Aorta (tissue), 5 donors: Measurements from ENCODE around the gene FBXO10. TPM values are rescaled to one million over a fixed set of nuclear protein-coding genes. Genes with fewer than 3 reads are reported as not detected.

Experiments used
- ATAC-seq: fragments of 200-7000 bp; cut with Tn5 transposase; one replicate; pipeline ENCODE4 v1.9.1; 2022; ENCODE audit warnings: moderate library complexity; ENCODE audit not compliant: low FRiP score
- DNase-seq, 2 donors: peaks; one replicate each; pipeline ENCODE4 v3.0.0-alpha.2; 2020
- H3K27ac ChIP-seq, 2 donors: one replicate each; pipeline ENCODE4 v1.5.1; 2013; ENCODE audit warnings: low read length in 2 of 2, mild to moderate bottlenecking in 2 of 2, moderate library complexity in 2 of 2, control low read depth in 1 of 2, inconsistent platforms in 1 of 2, low read depth in 1 of 2
- H3K27me3 ChIP-seq, 2 donors: one replicate each; pipeline ENCODE4 v1.6.1; 2013; ENCODE audit warnings: control low read depth in 1 of 2, low read length in 1 of 2, mild to moderate bottlenecking in 1 of 2, moderate library complexity in 1 of 2; ENCODE audit not compliant: insufficient read depth in 2 of 2, control insufficient read depth in 1 of 2
- H3K36me3 ChIP-seq, 2 donors: one replicate each; pipeline ENCODE4 v1.6.1; 2013; ENCODE audit warnings: control low read depth in 1 of 2, low read length in 1 of 2, mild to moderate bottlenecking in 1 of 2; ENCODE audit not compliant: insufficient read depth in 2 of 2, control insufficient read depth in 1 of 2
- H3K4me1 ChIP-seq, 2 donors: one replicate each; pipeline ENCODE4 v1.6.1; 2013; ENCODE audit warnings: low read length in 2 of 2, control low read depth in 1 of 2, mild to moderate bottlenecking in 1 of 2, moderate library complexity in 1 of 2; ENCODE audit not compliant: insufficient read depth in 2 of 2, control insufficient read depth in 1 of 2
- H3K4me3 ChIP-seq, 2 donors: one replicate each; pipeline ENCODE4 v1.5.1; 2013; ENCODE audit warnings: low read length in 2 of 2, control low read depth in 1 of 2, mild to moderate bottlenecking in 1 of 2
- H3K9me3 ChIP-seq: one replicate; pipeline ENCODE4 v1.6.1; 2013; ENCODE audit warnings: mild to moderate bottlenecking, low read length; ENCODE audit not compliant: control insufficient read depth
- WGBS, 2 donors: extraction: QIAGEN DNeasy Blood & Tissue Kit; methylation state at CpG; one replicate each; pipeline ENCODE4 v1.1.7; 2013; 5-methylcytosine and 5-hydroxymethylcytosine counted together
- intact Hi-C, 2 donors: fragments of 100-400 bp; cut with DNase I; formaldehyde crosslinking; loops; one replicate each; pipeline versions ENCODE4 v1.14.2 to v1.15.0; 2022
- polyA plus RNA-seq, 2 donors: library from polyadenylated mRNA; stranded (reverse); fragments of 200-250 nt; gene quantifications; one replicate each; pipeline ENCODE4 v1.2.3, GENCODE V29; 2013
- total RNA-seq, 2 donors: library from RNA; stranded (reverse); fragmentation: NEBNext Ultra II Directional; extraction: Animal tissue kit (Norgen Biotek cat#: 25700); gene quantifications; one replicate each; pipeline ENCODE4 v1.2.1, GENCODE V29; 2021
- donor health status: healthy with polysubstance abuse.
- donor health status: Bipolar disorder and iron deficiency.
- donor health status: DM: no; HTN: no; CAD: no.
- donor health status: DM: no; HTN: no; CAD: no.
- donor health status: DM: yes; HTN: yes; CAD: no.

The FBXO10 gene
- total and polyA plus RNA-seq, 4 donors = 0.38 to 7.8 (median 6.8) TPM

DNA sequence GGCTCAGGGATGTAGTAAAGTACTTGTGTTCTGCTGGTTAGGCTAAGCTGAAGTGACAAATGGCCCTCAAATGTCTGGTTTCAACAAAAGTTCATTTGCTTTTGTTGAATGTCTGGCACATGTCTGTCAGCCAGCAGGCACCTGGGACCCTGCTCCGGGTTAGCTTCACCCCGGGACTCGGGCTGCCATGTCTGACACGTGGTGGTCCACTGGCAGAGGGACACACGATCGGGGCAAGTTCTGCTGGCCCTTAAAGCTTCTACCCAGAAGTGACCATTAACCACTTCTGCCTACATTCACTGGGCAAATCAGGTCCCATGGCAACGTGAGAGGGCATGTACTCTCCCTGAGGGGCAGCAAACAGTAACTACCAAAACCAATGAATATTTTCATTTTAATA, 66.6 kb downstream of the FBXO10 start:
- no peak overlapping the region for H3K27ac ChIP-seq
- WGBS, 2 donors = 81 to 84% methylated on average over 7 of the region's 7 CpGs
- peak in 1 of 2 donors; percentile 51 for DNase-seq
- no peaks in the 10 kb centered on the region for H3K9me3 ChIP-seq
- no peak overlapping the region for H3K4me3 ChIP-seq
- H3K36me3 ChIP-seq = peaks cover 0 to 3% of the 10 kb centered on the region in 2 donors
- H3K4me1 ChIP-seq = no peaks in the 10 kb centered on the region
- intact Hi-C loops = no loop called here
- no peaks in the 10 kb centered on the region for H3K27me3 ChIP-seq
- ATAC-seq = no peak

- Histone ChIP-seq H3K36me3 (peaks cover 0 to 4% of the 10 kb centered on the region in 2 donors), H3K4me1 (no peaks in the 10 kb centered on the region), H3K9me3 (no peaks in the 10 kb centered on the region), H3K27ac (no peak overlapping the region), H3K4me3 (no peak overlapping the region), H3K27me3 (no peaks in the 10 kb centered on the region)
- intact Hi-C loops = no loop called here
- ATAC-seq (no peak), DNase-seq (peak in 1 of 2 donors; percentile 32)
- WGBS, 2 donors = 86 to 88% methylated on average over 3 of the region's 3 CpGs
Observed at GRCh38 chr9:37508834-37509206, 67.4 kb downstream of the FBXO10 start.

DNA sequence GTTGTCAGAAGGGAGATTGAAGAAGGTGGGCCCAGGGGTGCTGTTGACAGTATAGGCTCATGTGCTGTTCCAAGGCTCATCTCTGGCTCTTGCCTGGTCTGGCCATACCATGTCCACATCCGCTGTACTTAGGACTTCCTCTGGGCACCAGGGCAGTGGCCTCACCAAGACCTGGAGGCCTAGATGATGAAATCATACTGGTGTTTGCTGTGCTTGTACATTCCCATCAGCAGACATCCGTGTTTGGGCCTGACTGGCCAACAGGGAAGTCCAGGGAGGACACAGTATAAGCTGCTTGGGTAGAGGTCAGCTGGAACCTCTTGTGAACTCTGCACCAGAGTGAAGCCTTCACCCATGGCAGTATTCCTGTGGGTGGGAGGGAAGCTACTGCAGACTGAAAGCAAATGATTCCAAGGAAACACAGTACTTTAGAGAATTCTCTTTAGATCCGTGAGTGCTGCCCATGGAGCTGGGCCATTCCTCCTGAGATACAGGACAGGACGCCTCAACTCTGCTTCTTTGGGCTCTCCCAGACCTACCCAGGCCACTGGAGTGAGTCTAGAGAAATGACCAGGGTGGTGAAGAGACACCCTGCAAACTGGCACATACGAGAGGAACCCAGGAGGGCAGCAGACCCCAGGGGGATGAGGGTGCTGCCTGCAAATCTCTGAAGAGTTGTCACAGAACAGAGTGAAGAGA, 67.9 kb downstream of the FBXO10 start:
- no peaks in the 10 kb centered on the region for H3K27me3 ChIP-seq
- H3K36me3 ChIP-seq = peaks cover 0 to 5% of the 10 kb centered on the region in 2 donors
- WGBS, 2 donors = 82 to 87% methylated on average over 5 of the region's 5 CpGs
- ATAC-seq (no peak), DNase-seq (peak in 1 of 2 donors; percentile 39)
- H3K27ac ChIP-seq = no peak overlapping the region
- no peaks in the 10 kb centered on the region for H3K9me3 ChIP-seq
- H3K4me3 ChIP-seq = no peak overlapping the region
- H3K4me1 ChIP-seq = no peaks in the 10 kb centered on the region
- intact Hi-C loops = no loop called here

DNA sequence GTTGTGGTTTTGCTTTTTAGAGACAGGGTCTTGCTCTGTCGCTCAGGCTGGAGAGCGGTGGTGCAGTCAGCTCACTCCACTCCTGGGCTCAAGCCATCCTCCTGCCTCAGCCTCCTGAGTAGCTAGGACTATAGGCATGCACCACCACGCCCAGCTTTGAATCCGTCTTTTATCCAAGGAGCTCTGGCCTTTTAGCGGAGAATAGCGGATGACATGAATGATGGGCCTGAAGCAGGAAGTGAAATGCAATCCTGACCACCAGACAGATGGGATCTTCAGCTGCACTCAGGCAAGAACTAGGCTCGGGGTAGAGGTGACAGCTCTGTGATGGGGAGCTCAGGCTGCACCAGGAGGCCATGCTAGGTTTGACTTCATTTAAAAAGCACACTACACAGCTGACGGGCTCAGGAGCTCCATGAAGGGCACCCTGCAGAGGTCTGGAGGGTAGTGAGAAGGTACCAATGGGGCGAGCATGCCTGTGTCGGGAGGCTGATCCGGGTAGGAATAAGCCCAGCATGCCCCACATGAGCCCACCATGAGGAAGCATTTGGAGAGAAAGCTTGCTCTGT, 68.5 kb downstream of the FBXO10 start:
- no peak for DNase-seq
- Histone ChIP-seq H3K36me3 (peaks cover 0 to 5% of the 10 kb centered on the region in 2 donors), H3K4me3 (no peak overlapping the region), H3K4me1 (no peaks in the 10 kb centered on the region), H3K27me3 (no peaks in the 10 kb centered on the region), H3K27ac (no peak overlapping the region), H3K9me3 (no peaks in the 10 kb centered on the region)
- no peak for ATAC-seq
- intact Hi-C loops = no loop called here
- 91 to 92% methylated on average over 11 of the region's 11 CpGs for WGBS, 2 donors

- intact Hi-C loops = no loop called here
- H3K27me3 ChIP-seq = no peaks in the 10 kb centered on the region
- H3K9me3 ChIP-seq = no peaks in the 10 kb centered on the region
- no peak overlapping the region for H3K27ac ChIP-seq
- DNase-seq = no peak
- peaks cover 4 to 13% of the 10 kb centered on the region in 2 donors for H3K36me3 ChIP-seq
- no peak for ATAC-seq
- 88 to 91% methylated on average over 5 of the region's 5 CpGs for WGBS, 2 donors
- H3K4me3 ChIP-seq = no peak overlapping the region
- no peaks in the 10 kb centered on the region for H3K4me1 ChIP-seq
Observed at GRCh38 chr9:37504605-37505004, 71.6 kb downstream of the FBXO10 start.

DNA sequence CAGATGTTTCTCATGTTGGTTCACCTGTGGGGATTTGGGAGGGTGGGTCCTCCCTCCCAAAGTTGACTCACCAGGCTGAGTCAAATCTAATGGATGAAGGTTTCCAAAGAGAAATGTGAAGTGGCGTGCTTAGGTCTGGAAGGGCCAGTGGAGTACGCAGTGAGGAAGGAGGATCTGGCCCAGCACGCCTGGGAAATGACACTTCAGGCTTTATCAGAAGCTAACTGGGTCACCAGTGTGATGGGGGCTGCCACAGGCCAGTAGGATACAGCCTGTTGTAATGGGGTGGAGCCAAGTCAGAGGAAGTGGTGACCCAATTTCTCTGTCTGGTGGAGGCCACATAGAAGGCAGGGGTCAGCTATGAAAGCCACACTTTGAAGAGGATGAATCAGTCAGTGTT, 72.4 kb downstream of the FBXO10 start:
- Histone ChIP-seq H3K4me1 (no peaks in the 10 kb centered on the region), H3K27me3 (no peaks in the 10 kb centered on the region), H3K36me3 (peaks cover 4 to 13% of the 10 kb centered on the region in 2 donors), H3K4me3 (no peak overlapping the region), H3K27ac (no peak overlapping the region), H3K9me3 (no peaks in the 10 kb centered on the region)
- ATAC-seq (no peak), DNase-seq (peak in 1 of 2 donors; percentile 41)
- intact Hi-C loops = no loop called here
- 92 to 96% methylated on average over 3 of the region's 3 CpGs for WGBS, 2 donors

DNA sequence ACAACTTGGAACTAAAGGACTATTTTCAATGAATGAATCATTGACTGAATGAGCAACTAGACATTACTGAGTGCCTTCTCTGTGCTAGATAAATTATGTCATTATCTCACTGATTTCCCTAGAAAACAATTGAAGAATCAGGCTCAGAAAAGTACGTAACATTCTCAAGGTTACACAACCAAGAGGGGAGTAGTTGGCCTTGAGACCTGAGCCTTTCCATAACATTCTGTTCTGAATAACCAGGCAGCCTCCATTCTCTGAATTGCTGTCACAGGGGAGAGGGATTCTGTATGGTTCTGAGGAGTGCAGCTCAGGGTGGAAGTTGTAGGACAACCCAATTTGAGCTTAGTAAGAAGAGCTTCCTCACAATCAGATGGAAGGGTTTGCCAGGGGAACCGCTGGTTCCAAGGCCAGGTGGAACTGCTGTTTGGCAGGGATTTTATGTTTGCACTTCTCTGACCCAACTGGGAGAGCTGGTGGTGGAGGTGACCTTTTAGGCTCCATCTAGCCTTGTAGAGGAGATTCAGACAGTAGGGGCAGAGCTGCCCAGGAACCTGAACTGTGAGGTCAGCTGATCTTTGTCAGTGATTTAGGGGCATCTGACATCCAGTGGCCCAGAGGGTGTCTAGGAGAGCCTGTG, 74.1 kb downstream of the FBXO10 start:
- ATAC-seq = no peak
- intact Hi-C loops = no loop called here
- Histone ChIP-seq H3K27ac (no peak overlapping the region), H3K36me3 (peaks cover 4 to 13% of the 10 kb centered on the region in 2 donors), H3K9me3 (no peaks in the 10 kb centered on the region), H3K4me1 (no peaks in the 10 kb centered on the region), H3K27me3 (no peaks in the 10 kb centered on the region), H3K4me3 (no peak overlapping the region)
- 71 to 95% methylated on average over 2 of the region's 2 CpGs for WGBS, 2 donors
- DNase-seq = peak in 1 of 2 donors; percentile 22

GRCh38 chr9:37499297-37499696, 76.9 kb downstream of the FBXO10 start:
- Histone ChIP-seq H3K27me3 (no peaks in the 10 kb centered on the region), H3K36me3 (peaks cover 4 to 10% of the 10 kb centered on the region in 2 donors), H3K9me3 (no peaks in the 10 kb centered on the region), H3K4me3 (no peak overlapping the region), H3K27ac (no peak overlapping the region), H3K4me1 (peaks cover 0 to 3% of the 10 kb centered on the region in 2 donors)
- DNase-seq (no peak), ATAC-seq (no peak)
- WGBS, 2 donors = 91 to 94% methylated on average over 6 of the region's 6 CpGs
- intact Hi-C loops = no loop called here

DNA sequence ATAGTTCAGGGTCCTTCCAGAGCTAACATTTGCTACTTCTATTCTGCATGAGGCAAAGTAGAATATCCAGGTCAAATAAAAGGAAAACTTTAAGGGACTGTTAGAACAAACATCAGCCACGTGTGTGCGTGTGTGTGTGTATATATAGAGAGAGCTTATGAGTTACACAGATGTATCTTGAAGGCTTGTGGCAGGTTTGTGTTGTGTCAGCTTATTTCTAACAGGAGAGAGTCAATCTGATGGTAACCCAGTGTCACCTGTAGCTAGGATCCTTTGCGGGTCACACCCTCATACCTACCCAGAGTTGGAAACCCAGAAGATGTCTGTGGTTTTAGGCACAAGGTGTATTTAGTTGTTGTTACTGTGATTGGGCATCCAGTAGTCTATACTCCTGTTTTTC, 77.7 kb downstream of the FBXO10 start:
- Histone ChIP-seq H3K27me3 (no peaks in the 10 kb centered on the region), H3K36me3 (peaks cover 6 to 9% of the 10 kb centered on the region in 2 donors), H3K4me1 (peaks cover 0 to 3% of the 10 kb centered on the region in 2 donors), H3K9me3 (no peaks in the 10 kb centered on the region), H3K27ac (no peak overlapping the region), H3K4me3 (no peak overlapping the region)
- ATAC-seq = no peak
- 48 to 86% methylated on average over 3 of the region's 3 CpGs for WGBS, 2 donors
- no peak for DNase-seq
- intact Hi-C loops = no loop called here
